ENCODE data around the gene RAB11A. TPM values are rescaled to one million over a fixed set of nuclear protein-coding genes. Genes with fewer than 3 reads are reported as not detected.

The RAB11A gene
- total and polyA plus RNA-seq, 7 donors: 74.2 to 468 (median 112) TPM

DNA sequence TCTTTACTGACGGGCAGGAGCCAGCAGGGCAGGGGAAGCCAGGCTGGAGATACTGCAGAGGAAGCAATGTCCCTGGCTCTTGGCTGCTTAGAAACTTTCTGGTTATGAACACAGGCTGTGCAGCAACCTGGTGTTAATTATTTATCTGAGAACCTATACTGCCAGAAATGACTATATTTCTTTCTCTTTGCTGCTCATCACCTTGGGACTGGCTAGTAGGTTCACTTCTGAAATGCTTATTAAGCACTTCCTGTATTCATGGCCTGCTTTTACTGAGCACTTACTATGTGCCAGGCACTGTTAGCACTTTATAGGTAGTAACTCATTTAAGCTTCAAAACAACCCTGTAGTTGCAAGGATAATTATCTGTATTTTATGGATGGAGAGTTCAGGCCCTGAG is 57.6 kb downstream of the RAB11A start:
- Histone ChIP-seq H3K9me3 (no peaks in the 10 kb centered on the region), H3K36me3 (no peaks in the 10 kb centered on the region), H3K27ac (no peak overlapping the region), H3K4me1 (no peaks in the 10 kb centered on the region), H3K4me3 (no peak overlapping the region), H3K27me3 (no peaks in the 10 kb centered on the region)
- 94 to 98% methylated on average over 1 of the region's 1 CpG for WGBS, 2 donors
- TF ChIP-seq POLR2AphosphoS5 (IDR thresholded peaks at IDR 0.05) (no peak), CTCF (IDR thresholded peaks at IDR 0.05) (no peak), POLR2A (IDR thresholded peaks at IDR 0.05) (no peak), EP300 (IDR thresholded peaks at IDR 0.05) (no peak)
- intact Hi-C loops (cut with DNase I): no loop called here
- no peak for DNase-seq

- no peak for TF ChIP-seq CTCF (IDR thresholded peaks at IDR 0.05)
- no peak for TF ChIP-seq EP300 (IDR thresholded peaks at IDR 0.05)
- no peak for TF ChIP-seq POLR2AphosphoS5 (IDR thresholded peaks at IDR 0.05)
- TF ChIP-seq POLR2A (IDR thresholded peaks at IDR 0.05): no peak
- H3K27me3 ChIP-seq: no peaks in the 10 kb centered on the region
- no peak for DNase-seq
- H3K36me3 ChIP-seq: no peaks in the 10 kb centered on the region
- H3K4me1 ChIP-seq: no peaks in the 10 kb centered on the region
- no peaks in the 10 kb centered on the region for H3K9me3 ChIP-seq
- 66 to 74% methylated on average over 2 of the region's 2 CpGs for WGBS, 2 donors
- intact Hi-C loops (cut with DNase I): no loop called here
- H3K27ac ChIP-seq: no peak overlapping the region
- H3K4me3 ChIP-seq: no peak overlapping the region
These were observed 58.3 kb downstream of the RAB11A start for GRCh38 chr15:65927545-65927944.

DNA sequence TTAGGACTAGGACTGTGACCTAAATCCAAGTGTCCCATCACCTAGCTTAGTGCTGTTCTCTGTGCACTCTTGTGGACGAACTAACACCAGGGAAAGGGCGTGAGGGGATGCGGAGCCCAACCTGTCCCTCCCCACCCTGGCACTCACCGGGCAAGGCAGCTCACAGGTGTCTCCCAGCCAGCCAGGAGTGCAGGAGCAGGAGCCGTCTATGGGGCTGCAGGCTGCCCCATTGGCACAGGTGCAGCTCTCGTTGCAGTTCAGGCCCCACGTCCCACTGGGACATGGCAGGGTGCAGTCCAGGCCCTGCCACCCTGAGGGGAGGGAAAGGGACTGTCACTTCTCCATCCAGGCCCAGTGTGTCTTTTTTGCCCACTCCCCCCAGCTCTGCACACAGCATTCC is 60.3 kb downstream of the RAB11A start:
- no peaks in the 10 kb centered on the region for H3K36me3 ChIP-seq
- intact Hi-C loops (cut with DNase I): no loop called here
- 86 to 92% methylated on average over 7 of the region's 7 CpGs for WGBS, 2 donors
- no peak overlapping the region for H3K27ac ChIP-seq
- H3K4me1 ChIP-seq: no peaks in the 10 kb centered on the region
- H3K27me3 ChIP-seq: no peaks in the 10 kb centered on the region
- TF ChIP-seq CTCF (IDR thresholded peaks at IDR 0.05) (no peak), POLR2AphosphoS5 (IDR thresholded peaks at IDR 0.05) (no peak), EP300 (IDR thresholded peaks at IDR 0.05) (no peak), POLR2A (IDR thresholded peaks at IDR 0.05) (no peak)
- DNase-seq: no peak
- H3K9me3 ChIP-seq: no peaks in the 10 kb centered on the region
- no peak overlapping the region for H3K4me3 ChIP-seq

- H3K27ac ChIP-seq: no peak overlapping the region
- no peaks in the 10 kb centered on the region for H3K9me3 ChIP-seq
- no peaks in the 10 kb centered on the region for H3K36me3 ChIP-seq
- TF ChIP-seq POLR2AphosphoS5 (IDR thresholded peaks at IDR 0.05): no peak
- no peak for TF ChIP-seq CTCF (IDR thresholded peaks at IDR 0.05)
- no peak for TF ChIP-seq POLR2A (IDR thresholded peaks at IDR 0.05)
- TF ChIP-seq EP300 (IDR thresholded peaks at IDR 0.05): no peak
- H3K4me1 ChIP-seq: no peaks in the 10 kb centered on the region
- 84 to 91% methylated on average over 6 of the region's 6 CpGs for WGBS, 2 donors
- DNase-seq: no peak
- no peak overlapping the region for H3K4me3 ChIP-seq
- H3K27me3 ChIP-seq: no peaks in the 10 kb centered on the region
- intact Hi-C loops (cut with DNase I): no loop called here
These were observed 60.8 kb downstream of the RAB11A start for GRCh38 chr15:65930134-65930533.

GRCh38 chr15:65931221-65931620 is 61.9 kb downstream of the RAB11A start:
- no peaks in the 10 kb centered on the region for H3K9me3 ChIP-seq
- no peak for DNase-seq
- 86% methylated on average over 4 of the region's 4 CpGs for WGBS, 2 donors
- intact Hi-C loops (cut with DNase I): no loop called here
- H3K36me3 ChIP-seq: no peaks in the 10 kb centered on the region
- no peaks in the 10 kb centered on the region for H3K4me1 ChIP-seq
- no peak overlapping the region for H3K4me3 ChIP-seq
- H3K27me3 ChIP-seq: no peaks in the 10 kb centered on the region
- TF ChIP-seq CTCF (IDR thresholded peaks at IDR 0.05): no peak
- TF ChIP-seq POLR2AphosphoS5 (IDR thresholded peaks at IDR 0.05): no peak
- TF ChIP-seq POLR2A (IDR thresholded peaks at IDR 0.05): no peak
- TF ChIP-seq EP300 (IDR thresholded peaks at IDR 0.05): no peak
- H3K27ac ChIP-seq: no peak overlapping the region
